SK-N-DZ (cell line): ENCODE data around the gene NES.

Experiments used
- DNase-seq: peaks from one replicate; pipeline ENCODE4 v3.0.0-alpha.2; 2015; ENCODE audit warnings: low spot score

Gene NES

DNA sequence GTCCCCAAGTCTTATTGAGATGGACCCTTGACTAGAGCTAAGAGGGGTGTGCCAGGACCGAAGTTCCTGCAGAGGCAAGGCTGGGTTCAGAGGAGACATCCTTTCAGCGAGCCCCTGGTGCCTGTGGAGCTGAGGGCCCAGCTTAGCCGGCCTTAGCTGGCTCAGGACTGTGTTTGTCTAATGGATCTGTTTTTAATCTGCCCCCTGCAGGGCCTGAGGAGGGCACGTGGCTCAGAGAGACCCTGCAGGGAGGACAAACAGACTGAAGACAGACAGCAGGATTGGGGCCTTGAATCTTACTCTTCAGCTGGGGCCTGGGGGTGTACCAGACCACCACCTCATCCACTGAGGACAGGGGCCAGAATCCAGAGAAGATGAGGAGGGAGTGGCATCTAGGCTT lies 26.5 kb upstream of the NES start:
- no peak for DNase-seq

DNA sequence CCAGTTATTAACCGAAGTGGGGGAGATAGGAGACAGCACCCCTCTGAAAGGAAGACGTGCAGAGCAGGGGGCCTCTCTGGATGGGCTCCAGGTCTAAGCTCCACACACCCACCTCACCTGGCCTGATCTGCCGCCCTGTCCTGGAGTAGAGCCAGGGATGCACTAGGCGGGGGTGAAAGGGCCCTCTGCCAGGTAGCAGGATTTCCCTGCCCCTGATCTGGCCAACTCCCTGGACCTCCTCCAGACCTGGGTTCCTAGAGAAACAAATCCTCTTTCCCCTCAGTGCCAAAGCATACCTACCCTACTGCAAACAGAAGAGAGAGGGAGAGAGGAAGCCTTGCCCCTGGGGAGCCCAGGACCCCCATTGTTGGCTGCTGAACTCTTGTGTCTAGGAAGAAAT lies 26.1 kb upstream of the NES start:
- no peak for DNase-seq

DNA sequence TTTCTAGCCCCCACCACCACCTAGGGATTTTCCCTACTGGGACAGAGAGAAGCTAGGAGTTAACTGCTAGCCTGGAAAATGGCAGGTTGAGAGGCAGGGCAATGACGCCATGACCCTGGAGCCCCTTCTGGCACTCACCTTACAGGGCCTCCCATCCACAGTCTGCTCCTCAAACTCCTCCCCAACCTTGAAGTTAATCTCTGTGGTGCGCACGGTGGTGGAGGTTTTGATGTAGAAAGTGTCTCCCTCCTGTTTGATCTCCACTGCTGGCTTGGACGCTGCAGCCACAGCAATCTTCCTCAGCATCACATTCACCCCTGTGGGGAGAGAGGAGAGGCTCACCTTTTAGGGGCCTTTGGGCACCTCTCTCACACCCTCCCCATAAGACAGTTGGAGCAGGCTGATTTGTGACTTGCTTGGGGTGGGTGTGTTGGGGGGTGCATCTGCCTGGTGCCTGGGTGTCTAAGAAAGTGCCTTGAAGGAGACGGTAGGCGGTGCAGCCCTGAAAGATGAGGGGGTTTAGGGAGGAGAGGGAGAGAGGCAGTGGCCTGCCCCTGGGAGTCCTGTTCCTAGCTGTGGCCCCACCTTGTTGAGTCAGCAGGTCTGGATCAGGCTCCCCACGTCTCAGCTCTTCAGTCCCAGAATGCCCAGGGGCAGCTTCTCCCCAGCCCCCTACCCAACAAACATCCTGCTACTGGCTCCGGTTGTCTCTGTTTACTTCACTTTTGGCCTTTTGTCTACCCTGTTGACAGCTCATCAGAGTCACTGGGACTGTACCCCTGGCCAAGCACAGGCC lies 23.7 kb upstream of the NES start:
- no peak for DNase-seq

- DNase-seq = no peak
These were observed 21.8 kb upstream of the NES start for GRCh38 chr1:156698995-156699394.

- DNase-seq = no peak
These were observed 20.3 kb upstream of the NES start for GRCh38 chr1:156697481-156697880.

DNA sequence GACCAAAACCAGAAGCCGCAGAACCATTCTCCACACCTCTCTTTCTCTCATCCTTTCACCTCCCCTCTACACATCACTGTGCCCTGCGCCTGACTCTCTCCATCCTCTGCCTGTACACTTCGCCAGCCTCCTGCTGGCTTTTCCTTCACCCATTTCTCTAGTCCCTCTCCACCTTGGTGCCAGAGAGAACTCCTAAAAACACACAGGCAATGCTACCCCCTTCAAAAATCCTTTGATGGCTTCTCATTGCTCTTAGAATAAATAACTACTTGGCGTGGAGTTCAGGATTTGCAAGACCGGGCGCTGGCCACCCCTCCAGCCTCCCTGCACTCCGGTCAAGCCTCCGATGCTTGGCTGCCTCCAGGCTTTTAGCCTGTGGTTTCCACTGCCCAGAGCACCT lies 19.5 kb upstream of the NES start:
- no peak for DNase-seq

- no peak for DNase-seq
These were observed 17.4 kb upstream of the NES start for GRCh38 chr1:156694690-156694962.

DNA sequence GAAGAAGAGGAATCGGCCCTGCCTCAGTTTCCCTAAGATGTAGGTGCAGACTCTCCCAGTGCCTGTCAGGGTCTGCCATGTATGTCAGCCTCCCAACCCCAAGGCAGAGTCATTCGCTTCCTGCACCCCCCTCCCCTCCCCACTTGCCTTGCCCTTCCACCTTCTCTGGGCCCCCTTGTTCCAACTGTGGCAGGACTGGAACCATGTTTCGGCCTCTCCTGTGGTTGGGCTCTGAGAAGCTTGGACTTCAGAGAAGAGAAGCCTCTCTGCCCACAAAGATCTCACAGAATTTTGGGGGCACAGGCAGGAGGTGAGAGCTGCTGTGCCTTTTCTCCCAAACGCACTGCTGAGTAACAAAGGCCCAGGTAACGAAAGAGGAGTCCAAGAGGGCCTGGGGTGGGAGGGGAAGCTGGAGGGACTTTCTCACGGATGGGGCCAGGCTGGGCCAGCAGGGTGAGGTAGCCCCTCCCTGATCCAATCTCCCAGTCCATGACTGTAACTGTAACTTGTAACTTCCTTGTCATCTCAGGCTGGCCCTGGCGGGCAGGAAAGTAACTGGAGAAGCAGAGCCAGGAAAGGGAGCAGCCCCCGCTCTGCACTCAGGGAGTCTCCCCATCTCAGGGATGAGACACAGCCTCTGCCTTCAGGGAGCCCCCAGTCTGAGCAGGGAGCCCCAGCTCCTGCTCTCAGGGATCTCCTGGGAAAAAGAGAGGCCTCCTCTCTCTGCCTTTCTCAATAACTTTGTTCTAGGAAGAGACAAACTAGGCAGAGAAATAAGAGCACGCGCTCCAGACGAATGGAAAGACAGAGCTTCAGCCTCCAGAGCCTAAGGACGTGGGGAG lies 16.9 kb upstream of the NES start:
- DNase-seq = no peak

- DNase-seq = no peak
These were observed 16.0 kb upstream of the NES start for GRCh38 chr1:156692925-156693847.

DNA sequence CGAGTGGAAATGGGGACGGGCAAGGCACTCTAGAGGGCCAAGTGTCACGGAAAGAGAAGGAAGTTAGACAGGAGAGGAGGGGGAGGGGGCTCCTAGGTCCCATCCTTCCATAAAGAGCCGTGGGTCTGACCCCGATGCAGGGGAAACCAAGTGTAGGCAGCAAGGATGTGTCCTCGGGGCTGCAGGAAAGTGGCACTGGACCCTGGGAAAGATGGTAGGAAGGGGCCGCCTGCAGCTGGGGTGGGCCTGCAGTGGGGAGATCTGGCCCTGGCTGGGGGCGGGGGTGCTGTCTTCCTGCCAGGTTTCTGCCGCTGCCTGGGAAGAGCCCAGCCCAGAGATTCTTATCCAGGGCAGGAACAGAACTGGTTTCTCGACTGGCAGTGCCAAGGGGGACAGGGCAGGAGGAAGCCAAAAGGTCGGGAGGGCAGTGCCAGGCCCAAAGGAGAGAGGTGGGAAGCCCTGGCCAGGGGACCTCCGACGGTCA lies 15.3 kb upstream of the NES start:
- no peak for DNase-seq

DNA sequence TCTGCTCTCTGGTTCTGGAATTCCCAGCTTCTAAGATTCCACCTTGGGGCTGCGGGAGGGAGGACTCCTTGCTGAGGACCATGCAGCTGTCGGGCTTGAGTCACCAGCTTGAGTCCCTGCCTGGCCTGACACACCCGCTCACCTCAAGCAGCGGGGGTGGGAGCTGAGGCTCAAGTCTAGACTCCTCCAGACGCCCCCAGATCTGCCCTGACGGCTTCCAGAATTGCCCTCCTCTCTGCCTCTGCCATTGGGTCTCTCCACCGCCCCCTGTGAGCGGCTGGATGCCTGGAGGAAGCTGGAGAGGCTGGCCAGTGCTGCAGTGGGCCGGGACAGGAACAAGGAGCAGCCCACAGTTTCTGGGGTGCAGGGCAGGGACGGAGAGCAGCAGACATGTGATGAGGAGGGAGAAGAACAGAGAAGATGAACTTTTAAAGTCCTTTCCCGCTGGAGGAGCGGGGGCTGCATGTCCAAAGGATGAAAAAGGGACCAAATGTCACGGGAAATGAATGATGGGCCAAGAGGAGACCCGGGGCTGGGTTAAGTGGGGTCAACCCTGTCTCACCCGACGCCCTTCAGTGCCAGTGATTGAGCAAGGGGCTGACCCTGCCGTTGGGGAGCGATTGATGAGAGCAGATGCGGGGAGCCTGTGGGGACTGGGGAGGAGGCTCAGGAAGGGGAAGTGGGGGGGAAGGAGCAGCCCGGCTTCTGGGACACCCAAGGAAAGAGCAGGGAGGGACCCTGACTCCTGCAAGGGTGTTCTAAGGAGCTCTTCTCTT lies 14.6 kb upstream of the NES start:
- DNase-seq = no peak

- DNase-seq = no peak
These were observed 14.0 kb upstream of the NES start for GRCh38 chr1:156691191-156691590.

GRCh38 chr1:156690675-156691036 lies 13.4 kb upstream of the NES start:
- no peak for DNase-seq

DNA sequence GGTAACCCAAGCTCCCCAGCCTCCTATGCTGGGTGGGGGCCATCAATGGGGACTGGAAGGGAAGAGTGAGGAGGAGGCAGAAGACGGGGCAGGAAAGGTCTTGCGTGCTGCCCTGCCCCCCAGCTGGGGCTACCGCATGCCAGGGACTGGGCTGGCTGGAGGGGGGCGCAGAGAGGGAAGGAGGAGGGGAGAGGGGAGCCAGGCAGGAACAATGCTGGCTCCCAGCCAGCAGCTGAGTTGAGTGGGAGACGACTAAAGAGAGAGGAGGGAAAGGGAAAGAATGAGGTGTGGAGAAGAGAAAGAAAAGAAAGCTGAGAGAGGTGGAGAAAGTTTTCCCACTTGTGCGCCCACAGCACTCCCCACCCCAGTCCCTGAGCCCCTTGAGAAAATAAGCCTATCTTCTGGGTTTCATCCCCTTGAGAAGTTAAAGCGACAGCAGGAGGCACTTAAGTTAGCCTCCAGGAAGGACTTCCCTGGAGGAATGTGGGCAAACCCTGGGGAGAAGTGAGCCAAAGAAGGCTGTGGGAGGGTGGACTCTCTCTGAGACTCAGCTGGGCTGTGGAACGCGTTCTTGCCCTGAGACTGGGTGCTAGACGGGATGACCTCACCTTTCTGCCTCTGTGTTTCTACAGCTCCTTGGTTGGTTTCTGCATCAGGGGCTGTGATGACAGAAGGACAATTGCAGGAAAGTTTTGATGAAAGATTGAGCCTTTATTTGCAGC lies 12.9 kb upstream of the NES start:
- no peak for DNase-seq

DNA sequence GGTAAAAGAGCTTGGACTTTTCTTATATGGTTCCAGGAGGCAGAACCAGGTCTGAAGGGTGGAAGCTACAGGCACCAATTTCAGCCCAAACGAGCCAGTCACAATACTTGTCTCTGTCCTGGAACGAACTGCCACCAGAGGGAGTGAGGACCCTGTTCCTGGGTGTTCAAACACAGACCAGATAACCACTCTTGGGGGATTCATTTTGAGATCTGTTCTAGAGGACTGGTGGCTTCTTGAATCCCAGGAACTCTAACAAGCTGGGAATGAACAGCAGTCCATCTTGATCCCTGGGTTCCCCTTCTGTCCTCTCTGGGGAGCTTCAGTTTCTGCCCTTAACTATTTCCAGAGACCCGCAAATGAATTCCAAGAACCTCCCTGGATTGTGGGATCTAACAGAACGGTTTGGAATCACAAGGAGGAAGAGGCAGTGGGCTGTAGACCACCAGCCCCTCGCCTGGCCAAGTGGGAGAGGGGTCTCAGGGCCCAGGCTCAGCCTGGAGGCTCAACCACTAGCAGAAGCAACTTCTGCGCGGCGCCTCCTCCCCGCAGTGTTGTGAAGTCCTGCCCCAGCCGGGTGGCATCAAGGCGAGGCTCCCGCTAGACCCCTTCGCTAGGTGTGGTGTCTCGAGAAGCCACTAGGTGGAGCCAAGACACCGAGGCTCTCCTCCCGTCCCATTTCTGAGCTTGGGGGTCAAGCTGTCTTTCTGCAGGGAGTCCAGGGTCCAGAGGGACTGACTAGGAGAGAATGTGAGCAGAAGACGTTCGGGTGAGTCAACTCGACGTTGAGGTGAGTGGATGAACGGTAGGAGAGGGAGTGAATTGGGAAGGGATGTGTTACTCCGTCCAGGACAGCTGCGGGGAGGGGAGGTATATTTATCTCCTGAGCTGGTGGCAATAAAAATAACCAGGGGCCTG lies 12.1 kb upstream of the NES start:
- peak; percentile 90 for DNase-seq

DNA sequence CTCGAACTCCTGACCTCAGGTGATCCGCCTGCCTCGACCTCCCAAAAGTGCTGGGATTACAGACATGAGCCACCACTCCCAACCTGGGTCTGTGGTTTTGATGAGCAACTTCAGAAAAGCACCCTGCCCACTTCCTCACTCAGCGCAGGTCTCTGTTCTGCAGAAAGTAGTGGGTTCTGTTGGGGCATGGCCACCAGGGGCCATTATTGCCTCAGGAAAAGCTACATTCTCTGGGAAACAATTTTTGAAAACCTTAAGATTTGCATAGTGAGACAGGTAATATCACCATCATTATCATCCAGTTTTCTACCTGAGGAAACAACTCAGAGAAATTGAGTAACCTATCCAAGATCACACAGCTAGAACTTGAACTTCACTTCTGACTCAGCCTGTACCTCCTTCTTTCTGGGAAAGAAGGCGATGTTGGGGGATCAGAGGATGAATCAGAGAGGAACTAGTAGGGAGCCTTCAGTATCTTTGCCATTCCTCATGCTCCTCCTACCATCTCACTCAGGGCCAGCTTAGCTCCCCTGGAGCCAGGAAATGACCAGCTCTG lies 7.1 kb upstream of the NES start:
- DNase-seq = no peak

GRCh38 chr1:156682166-156682890 lies 5.1 kb upstream of the NES start:
- DNase-seq = no peak

- DNase-seq = no peak
These were observed 4.2 kb upstream of the NES start for GRCh38 chr1:156681196-156681960.
